ENCODE measurements around the gene SPOCK2. TPM values are rescaled to one million over a fixed set of nuclear protein-coding genes. Genes with fewer than 3 reads are reported as not detected.

SPOCK2 gene
- total and polyA plus RNA-seq, 2 donors (not counting 3 experiments of a cell fraction or from before 2014, with no cell fraction given): 0.40 to 1.1 TPM

GRCh38 chr10:72011016-72011415 lies 77.3 kb downstream of the SPOCK2 start:
- intact Hi-C loops (cut with micrococcal nuclease) (no loop called here), dilution Hi-C loops (cut with MboI; ENCODE audit: extremely low pct_ligation_motif_present, low sequenced_read_pairs) (no loop called here)
- BruUV-seq (replicated peaks): no TSS peak
- no peaks in the 10 kb centered on the region for H3K9me1 ChIP-seq (replicated peaks; ENCODE audit: control insufficient read depth, extremely low read depth, insufficient read depth, low read length)
- no peak overlapping the region for H3K27ac ChIP-seq (ENCODE audit: insufficient read depth, low read depth, low read length)
- H3K9ac ChIP-seq (replicated peaks; ENCODE audit: extremely low read depth, insufficient read depth, low read length): no peak overlapping the region
- TF ChIP-seq POLR2AphosphoS5 (IDR thresholded peaks at IDR 0.05; ENCODE audit: insufficient read depth, low read depth, low read length): no peak
- TF ChIP-seq GATA2 (IDR thresholded peaks at IDR 0.05; ENCODE audit: insufficient read depth, insufficient read length, low read depth, low read length): no peak
- TF ChIP-seq FOS (IDR thresholded peaks at IDR 0.05; ENCODE audit: borderline replicate concordance, insufficient read depth, low read length): no peak
- TF ChIP-seq EZH2 (IDR thresholded peaks at IDR 0.05; ENCODE audit: borderline replicate concordance, low read depth, low read length, severe bottlenecking): no peak
- TF ChIP-seq MYC (IDR thresholded peaks at IDR 0.05; ENCODE audit: low read depth, low read length): no peak
- TF ChIP-seq JUN (IDR thresholded peaks at IDR 0.05; ENCODE audit: borderline replicate concordance, insufficient read depth, insufficient read length, low read depth): no peak
- TF ChIP-seq, protein P1, sequence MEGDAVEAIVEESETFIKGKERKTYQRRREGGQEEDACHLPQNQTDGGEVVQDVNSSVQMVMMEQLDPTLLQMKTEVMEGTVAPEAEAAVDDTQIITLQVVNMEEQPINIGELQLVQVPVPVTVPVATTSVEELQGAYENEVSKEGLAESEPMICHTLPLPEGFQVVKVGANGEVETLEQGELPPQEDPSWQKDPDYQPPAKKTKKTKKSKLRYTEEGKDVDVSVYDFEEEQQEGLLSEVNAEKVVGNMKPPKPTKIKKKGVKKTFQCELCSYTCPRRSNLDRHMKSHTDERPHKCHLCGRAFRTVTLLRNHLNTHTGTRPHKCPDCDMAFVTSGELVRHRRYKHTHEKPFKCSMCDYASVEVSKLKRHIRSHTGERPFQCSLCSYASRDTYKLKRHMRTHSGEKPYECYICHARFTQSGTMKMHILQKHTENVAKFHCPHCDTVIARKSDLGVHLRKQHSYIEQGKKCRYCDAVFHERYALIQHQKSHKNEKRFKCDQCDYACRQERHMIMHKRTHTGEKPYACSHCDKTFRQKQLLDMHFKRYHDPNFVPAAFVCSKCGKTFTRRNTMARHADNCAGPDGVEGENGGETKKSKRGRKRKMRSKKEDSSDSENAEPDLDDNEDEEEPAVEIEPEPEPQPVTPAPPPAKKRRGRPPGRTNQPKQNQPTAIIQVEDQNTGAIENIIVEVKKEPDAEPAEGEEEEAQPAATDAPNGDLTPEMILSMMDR (IDR thresholded peaks at IDR 0.05; ENCODE audit: extremely low read depth in 1 of 2, insufficient read depth in 1 of 2, low read depth in 1 of 2, low read length in 2 of 2): no peak
- TF ChIP-seq MAX (IDR thresholded peaks at IDR 0.05; ENCODE audit: insufficient read depth, insufficient read length): no peak
- no peak for TF ChIP-seq POLR2A (IDR thresholded peaks at IDR 0.05; ENCODE audit: low read depth, low read length)
- no peaks in the 10 kb centered on the region for H3K9me3 ChIP-seq (replicated peaks; ENCODE audit: control insufficient read depth, insufficient read depth, low read length)
- H3K27me3 ChIP-seq (ENCODE audit: control insufficient read depth in 2 of 2, insufficient read depth in 2 of 2, low read length in 2 of 2): no peaks in the 10 kb centered on the region
- peaks cover 17% of the 10 kb centered on the region for H3K4me1 ChIP-seq (ENCODE audit: control insufficient read depth, extremely low read depth, insufficient read depth, low read length)
- H4K20me1 ChIP-seq (replicated peaks; ENCODE audit: control insufficient read depth, extremely low read depth, insufficient read depth, low read length): no peaks in the 10 kb centered on the region
- no peak overlapping the region for H3K4me3 ChIP-seq (replicated peaks in 1 of 3; ENCODE audit: insufficient read depth in 1 of 3, low read depth in 1 of 3, low read length in 3 of 3)
- H3K79me2 ChIP-seq (ENCODE audit: control insufficient read depth, insufficient read depth, low read length): no peaks in the 10 kb centered on the region
- POLR2A ChIA-PET: no interaction called here
- no peak for DNase-seq (ENCODE audit: low read depth, low spot score)
- no peak for FAIRE-seq
- peaks cover 2 to 4% of the 10 kb centered on the region in 2 experiments for H3K36me3 ChIP-seq (ENCODE audit: control insufficient read depth in 2 of 2, extremely low read depth in 1 of 2, insufficient read depth in 2 of 2, low read length in 2 of 2)
- H2AFZ ChIP-seq (ENCODE audit: low read depth, low read length): no peak overlapping the region
- H3K4me2 ChIP-seq (ENCODE audit: insufficient read depth, low read length): no peak overlapping the region
- CTCF ChIA-PET: interaction anchor here (1.2 to 1.6 kb wide), 2 partner anchors 12 to 55 kb away, joined by 3 read pairs; no protein-coding TSS in a partner anchor
